ENCODE data around the gene IRX2. TPM values are rescaled to one million over a fixed set of nuclear protein-coding genes. Genes with fewer than 3 reads are reported as not detected.

Gene IRX2
- total RNA-seq, 1 donor from 2014 or later: 4.2 TPM

- Mint-ChIP-seq H3K36me3 (ENCODE audit: insufficient read depth) (no peaks in the 10 kb centered on the region), H3K9me3 (ENCODE audit: low read depth) (no peaks in the 10 kb centered on the region), H3K27ac (no peak overlapping the region), H3K4me3 (ENCODE audit: low read depth) (no peak overlapping the region), H3K4me1 (ENCODE audit: low read depth) (peaks cover 3% of the 10 kb centered on the region), H3K27me3 (peaks cover 79% of the 10 kb centered on the region)
- DNase-seq (ENCODE audit: low spot score, unreplicated experiment): no peak
- TF ChIP-seq CTCF (IDR thresholded peaks at IDR 0.05; ENCODE audit: unreplicated experiment): no peak
Measured at GRCh38 chr5:2725980-2726765, 25.3 kb downstream of the IRX2 start.

- Mint-ChIP-seq H3K27me3 (peaks cover 87% of the 10 kb centered on the region), H3K4me1 (ENCODE audit: low read depth) (peaks cover 3% of the 10 kb centered on the region), H3K4me3 (ENCODE audit: low read depth) (no peak overlapping the region), H3K36me3 (ENCODE audit: insufficient read depth) (no peaks in the 10 kb centered on the region), H3K27ac (no peak overlapping the region), H3K9me3 (ENCODE audit: low read depth) (no peaks in the 10 kb centered on the region)
- no peak for DNase-seq (ENCODE audit: low spot score, unreplicated experiment)
- no peak for TF ChIP-seq CTCF (IDR thresholded peaks at IDR 0.05; ENCODE audit: unreplicated experiment)
Measured at GRCh38 chr5:2724831-2725230, 26.6 kb downstream of the IRX2 start.

GRCh38 chr5:2724031-2724581, 27.4 kb downstream of the IRX2 start:
- no peak for TF ChIP-seq CTCF (IDR thresholded peaks at IDR 0.05; ENCODE audit: unreplicated experiment)
- H3K4me1 Mint-ChIP-seq (ENCODE audit: low read depth): peaks cover 3% of the 10 kb centered on the region
- H3K36me3 Mint-ChIP-seq (ENCODE audit: insufficient read depth): no peaks in the 10 kb centered on the region
- no peak for DNase-seq (ENCODE audit: low spot score, unreplicated experiment)
- H3K27me3 Mint-ChIP-seq: peaks cover 87% of the 10 kb centered on the region
- no peaks in the 10 kb centered on the region for H3K9me3 Mint-ChIP-seq (ENCODE audit: low read depth)
- no peak overlapping the region for H3K27ac Mint-ChIP-seq
- no peak overlapping the region for H3K4me3 Mint-ChIP-seq (ENCODE audit: low read depth)

- Mint-ChIP-seq H3K9me3 (ENCODE audit: low read depth) (no peaks in the 10 kb centered on the region), H3K36me3 (ENCODE audit: insufficient read depth) (no peaks in the 10 kb centered on the region), H3K27ac (no peak overlapping the region), H3K27me3 (peaks cover 81% of the 10 kb centered on the region), H3K4me3 (ENCODE audit: low read depth) (no peak overlapping the region), H3K4me1 (ENCODE audit: low read depth) (peaks cover 2% of the 10 kb centered on the region)
- no peak for DNase-seq (ENCODE audit: low spot score, unreplicated experiment)
- no peak for TF ChIP-seq CTCF (IDR thresholded peaks at IDR 0.05; ENCODE audit: unreplicated experiment)
Measured at GRCh38 chr5:2722901-2723300, 28.6 kb downstream of the IRX2 start.

GRCh38 chr5:2721385-2722138, 29.9 kb downstream of the IRX2 start:
- H3K9me3 Mint-ChIP-seq (ENCODE audit: low read depth): no peaks in the 10 kb centered on the region
- no peak for TF ChIP-seq CTCF (IDR thresholded peaks at IDR 0.05; ENCODE audit: unreplicated experiment)
- H3K27me3 Mint-ChIP-seq: peaks cover 82% of the 10 kb centered on the region
- H3K4me1 Mint-ChIP-seq (ENCODE audit: low read depth): no peaks in the 10 kb centered on the region
- no peaks in the 10 kb centered on the region for H3K36me3 Mint-ChIP-seq (ENCODE audit: insufficient read depth)
- no peak overlapping the region for H3K27ac Mint-ChIP-seq
- no peak overlapping the region for H3K4me3 Mint-ChIP-seq (ENCODE audit: low read depth)
- DNase-seq (ENCODE audit: low spot score, unreplicated experiment): no peak

Measured in progenitor cell of endocrine pancreas (in vitro differentiated cells).